Stimulated activated CD4-positive, alpha-beta T cell treated with anti-CD3 and anti-CD28 coated beads, Interleukin-1b, Interleukin-23, amount 100 ng/mL, for 4 hours (primary cell): ENCODE measurements around the gene ITGA6.

Source experiments
- DNase-seq, 2 donors: peaks; one replicate each; pipeline ENCODE4 v3.0.0-alpha.2; 2020; ENCODE audit warnings: low read depth in 2 of 2

ITGA6 gene

GRCh38 chr2:172427256-172427989 lies at the start of gene ITGA6:
TSS of gene ITGA6 (plus strand) at chr2:172427586.
- peak; percentile 68 to 76 for DNase-seq

- DNase-seq: no peak
Observed at GRCh38 chr2:172380436-172381274, 46.7 kb upstream of the ITGA6 start.

GRCh38 chr2:172381275-172382027 lies 45.9 kb upstream of the ITGA6 start:
- no peak for DNase-seq

GRCh38 chr2:172387361-172387760 lies 40.0 kb upstream of the ITGA6 start:
- no peak for DNase-seq

- no peak for DNase-seq
Observed at GRCh38 chr2:172389685-172390339, 37.6 kb upstream of the ITGA6 start.

GRCh38 chr2:172394002-172394401 lies 33.4 kb upstream of the ITGA6 start:
- DNase-seq: no peak

GRCh38 chr2:172395503-172395902 lies 31.9 kb upstream of the ITGA6 start:
- no peak for DNase-seq

- DNase-seq: no peak
Observed at GRCh38 chr2:172397148-172397834, 30.1 kb upstream of the ITGA6 start.

- no peak for DNase-seq
Observed at GRCh38 chr2:172398440-172398839, 28.9 kb upstream of the ITGA6 start.

- DNase-seq: no peak
Observed at GRCh38 chr2:172399765-172400164, 27.6 kb upstream of the ITGA6 start.

GRCh38 chr2:172402198-172402597 lies 25.2 kb upstream of the ITGA6 start:
- DNase-seq: no peak

- DNase-seq: no peak
Observed at GRCh38 chr2:172403402-172403801, 24.0 kb upstream of the ITGA6 start.

- no peak for DNase-seq
Observed at GRCh38 chr2:172403881-172404468, 23.4 kb upstream of the ITGA6 start.

GRCh38 chr2:172404824-172405223 lies 22.6 kb upstream of the ITGA6 start:
- DNase-seq: no peak

GRCh38 chr2:172405673-172406072 lies 21.7 kb upstream of the ITGA6 start:
- no peak for DNase-seq

GRCh38 chr2:172408143-172408766 lies 19.1 kb upstream of the ITGA6 start:
- DNase-seq: no peak

GRCh38 chr2:172409042-172409441 lies 18.3 kb upstream of the ITGA6 start:
- no peak for DNase-seq

- DNase-seq: no peak
Observed at GRCh38 chr2:172412984-172413492, 14.3 kb upstream of the ITGA6 start.

- no peak for DNase-seq
Observed at GRCh38 chr2:172415157-172415864, 12.1 kb upstream of the ITGA6 start.

- DNase-seq: no peak
Observed at GRCh38 chr2:172415865-172416183, 11.6 kb upstream of the ITGA6 start.
